HepG2 (cell line): ENCODE data around the gene EPB41L2. TPM values are rescaled to one million over a fixed set of nuclear protein-coding genes. Genes with fewer than 3 reads are reported as not detected.
A peak's percentile ranks its signal among the peaks of the same experiment; 100 is the strongest.

Experiments used
- AHDC1 ChIP-seq: sonication (generic); formaldehyde crosslinking; IDR thresholded peaks from 2 replicates; pipeline ENCODE4 v1.5.1; 2020; ENCODE audit warnings: mild to moderate bottlenecking, missing genetic modification reagents, borderline replicate concordance
- CBX1 ChIP-seq: IDR thresholded peaks from one replicate; pipeline ENCODE4 v1.6.1; 2016; ENCODE audit warnings: antibody characterized with exemption, low read depth
- DNMT3B ChIP-seq: conservative IDR thresholded peaks from 2 replicates; pipeline ENCODE4 v1.6.1; 2016; ENCODE audit warnings: missing biosample characterization, control low read depth
- ERF ChIP-seq: IDR thresholded peaks from 2 replicates; pipeline ENCODE4 v1.6.1; 2018; ENCODE audit warnings: missing biosample characterization, missing genetic modification reagents
- GMEB1 ChIP-seq: sonication (generic); formaldehyde crosslinking; IDR thresholded peaks from 2 replicates; pipeline ENCODE4 v1.5.1; 2020; ENCODE audit warnings: missing genetic modification reagents, mild to moderate bottlenecking, borderline replicate concordance
- GRHL1 ChIP-seq: sonication (generic); formaldehyde crosslinking; conservative IDR thresholded peaks from 2 replicates; pipeline ENCODE4 v1.8.0; 2022; ENCODE audit warnings: missing genetic modification reagents
- HMGA1 ChIP-seq: sonication (generic); formaldehyde crosslinking; conservative IDR thresholded peaks from 2 replicates; pipeline ENCODE4 v1.4.0; 2020; ENCODE audit warnings: missing genetic modification reagents
- HNF4A ChIP-seq: sonication (generic); formaldehyde crosslinking; IDR thresholded peaks from 2 replicates; pipeline ENCODE4 v1.4.0; 2020; ENCODE audit warnings: missing genetic modification reagents
- MEIS2 ChIP-seq: sonication (generic); formaldehyde crosslinking; IDR thresholded peaks from 2 replicates; pipeline ENCODE4 v1.9.0; 2021; ENCODE audit warnings: mild to moderate bottlenecking, missing genetic modification reagents
- MIXL1 ChIP-seq: IDR thresholded peaks from 2 replicates; pipeline ENCODE4 v1.6.1; 2016
- NR1H2 ChIP-seq: sonication (generic); formaldehyde crosslinking; IDR thresholded peaks from 2 replicates; pipeline ENCODE4 v1.8.1; 2022; ENCODE audit warnings: low read depth, missing genetic modification reagents, borderline replicate concordance
- NR2F6 ChIP-seq, 2 experiments: IDR thresholded peaks; 2 replicates each; pipeline ENCODE4 v1.6.1; 2016; ENCODE audit warnings: antibody characterized with exemption in 1 of 2, mild to moderate bottlenecking in 1 of 2
- TCF7 ChIP-seq: sonication (generic); IDR thresholded peaks from 2 replicates; pipeline ENCODE4 v1.6.1; 2016; ENCODE audit warnings: antibody characterized with exemption, low read depth
- TFAP4 ChIP-seq: sonication (generic); IDR thresholded peaks from 2 replicates; pipeline ENCODE4 v1.6.1; 2016; ENCODE audit warnings: low read depth, borderline replicate concordance
- TRIM24 ChIP-seq: sonication (generic); formaldehyde crosslinking; IDR thresholded peaks from 2 replicates; pipeline ENCODE4 v1.8.0; 2022; ENCODE audit warnings: mild to moderate bottlenecking, missing genetic modification reagents
- U2AF2 ChIP-seq: fragments of 200-400 bp; formaldehyde crosslinking; IDR thresholded peaks from 2 replicates; pipeline ENCODE4 v1.6.1; 2017; ENCODE audit warnings: low read depth, mild to moderate bottlenecking, low read length
- ZFP1 ChIP-seq: IDR thresholded peaks from 2 replicates; pipeline ENCODE4 v1.6.1; 2016
- ZNF703 ChIP-seq: sonication (generic); formaldehyde crosslinking; IDR thresholded peaks from 2 replicates; pipeline ENCODE4 v1.5.1; 2020; ENCODE audit warnings: missing genetic modification reagents, mild to moderate bottlenecking, moderate library complexity, borderline replicate concordance
- ZNF740 ChIP-seq: sonication (generic); formaldehyde crosslinking; IDR thresholded peaks from 2 replicates; pipeline ENCODE4 v1.4.0; 2020; ENCODE audit warnings: missing genetic modification reagents
- ZNF792 ChIP-seq: IDR thresholded peaks from 2 replicates; pipeline ENCODE4 v1.6.1; 2016
- polyA plus RNA-seq, 8 experiments: library from polyadenylated mRNA; depleted of rRNA in 3 of 8; stranded (reverse) in 7 of 8; unstranded in 1 of 8; fragments of >200 nt; fragmentation: Illumina TruSeq in 4 of 8; extraction: Trizol in 4 of 8; gene quantifications; 2 replicates each; pipeline versions ENCODE4 v1.2.1 to v1.2.3, GENCODE V29; 2011 to 2016; ENCODE audit warnings: low read depth in 4 of 8, missing spikeins in 1 of 8, mixed read lengths in 1 of 8; ENCODE audit not compliant: insufficient read depth in 1 of 8
- total RNA-seq, 5 experiments: library from RNA; depleted of rRNA; stranded (reverse); fragments of >200 nt; fragmentation: Illumina TruSeq; extraction: Trizol; gene quantifications; 2 replicates each; pipeline ENCODE4 v1.2.3, GENCODE V29; 2016; ENCODE audit warnings: low read depth in 1 of 5

Gene EPB41L2
- total and polyA plus RNA-seq, 2 of the 13 experiments (the other 11 are each of a cell fraction or from before 2014, with no cell fraction given) = 41.7 to 56.4 TPM

GRCh38 chr6:130834482-130835251 is 228.4 kb downstream of the EPB41L2 start (continued):
- TF ChIP-seq AHDC1 (peak; percentile 74), ZNF703 (CRISPR knock-in tag) (no peak), NR2F6 (IDR thresholded peaks at IDR 0.05) (no peak), NR2F6 (CRISPR knock-in tag; IDR thresholded peaks at IDR 0.05) (peak; percentile 28; the same call in 1 of the 2 replicates), HMGA1 (CRISPR knock-in tag) (no peak), MEIS2 (CRISPR knock-in tag) (no peak), TRIM24 (CRISPR knock-in tag) (no peak), TCF7 (peak; percentile 52; the same call in 1 of the 2 replicates), ZFP1 (CRISPR knock-in tag) (no peak), ERF (CRISPR knock-in tag) (0 out of 2 replicates have a peak, but pooled peaks have one; percentile 27), GMEB1 (peak; percentile 30; the same call in 1 of the 2 replicates), TFAP4 (no peak), CBX1 (no peak), U2AF2 (no peak), NR1H2 (CRISPR knock-in tag) (no peak), ZNF740 (no peak), DNMT3B (CRISPR knock-in tag) (no peak), GRHL1 (no peak), ZNF792 (CRISPR knock-in tag) (0 out of 2 replicates have a peak, but pooled peaks have one; percentile 45), HNF4A (CRISPR knock-in tag) (peak; percentile 83), MIXL1 (CRISPR knock-in tag) (peak; percentile 40; the same call in 1 of the 2 replicates)
